Jurkat, Clone E6-1 (cell line): ENCODE results near the gene LRRC56. TPM values are rescaled to one million over a fixed set of nuclear protein-coding genes. Genes with fewer than 3 reads are reported as not detected.

Source experiments
- DNase-seq: peaks from one replicate; pipeline ENCODE4 v3.0.0-alpha.2; 2011; ENCODE audit warnings: low read depth, low spot score
- H3K4me3 ChIP-seq: 2 replicates; pipeline ENCODE4 v1.5.1; 2011; ENCODE audit warnings: mild to moderate bottlenecking, low read length, control low read depth, moderate library complexity
- polyA plus RNA-seq: library from polyadenylated mRNA; unstranded; fragments of >200 nt; gene quantifications from one replicate; pipeline ENCODE4 v1.2.1, GENCODE V29; 2012; ENCODE audit warnings: missing spikeins; ENCODE audit not compliant: insufficient read length, insufficient read depth

LRRC56 gene
- polyA plus RNA-seq: 1.1 TPM

- peak; percentile 83 for DNase-seq
- H3K4me3 ChIP-seq: peak within 1 kb of the TSS; percentile 43
Measured at GRCh38 chr11:536841-537621, at the start of gene LRRC56. LRRC56 (plus strand) TSS chr11:537527; CDS start chr11:540685, 3,158 bp downstream.

DNA sequence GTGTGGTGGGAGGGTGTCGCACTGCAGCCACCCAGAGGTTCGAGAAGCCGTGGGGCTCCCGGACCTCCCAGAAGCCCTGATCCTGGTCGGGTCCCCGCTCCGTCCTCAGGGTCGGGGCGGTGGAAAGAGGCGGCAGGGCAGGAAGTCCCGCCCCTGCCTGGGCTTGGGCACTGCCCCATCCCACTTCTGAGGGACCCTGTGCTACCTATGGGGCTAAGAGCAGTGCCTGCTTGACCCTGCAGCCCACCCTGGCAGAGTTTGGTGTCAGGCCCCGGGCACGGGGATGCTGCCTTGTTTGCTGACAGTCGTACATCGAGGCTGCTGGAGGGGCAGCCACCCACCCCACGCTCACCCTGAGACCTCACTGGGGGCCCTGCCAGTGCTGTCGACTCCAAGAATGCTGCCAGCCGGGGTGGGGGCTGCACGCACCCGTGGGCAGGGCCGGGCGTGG lies 49.7 kb upstream of the LRRC56 start:
- H3K4me3 ChIP-seq: no peak overlapping the region
- DNase-seq: no peak

GRCh38 chr11:488062-488461 lies 49.3 kb upstream of the LRRC56 start:
- no peak overlapping the region for H3K4me3 ChIP-seq
- DNase-seq: no peak

- no peak overlapping the region for H3K4me3 ChIP-seq
- DNase-seq: no peak
Measured at GRCh38 chr11:488579-488978, 48.7 kb upstream of the LRRC56 start.

- DNase-seq: no peak
- H3K4me3 ChIP-seq: no peak overlapping the region
Measured at GRCh38 chr11:488992-489391, 48.3 kb upstream of the LRRC56 start.

DNA sequence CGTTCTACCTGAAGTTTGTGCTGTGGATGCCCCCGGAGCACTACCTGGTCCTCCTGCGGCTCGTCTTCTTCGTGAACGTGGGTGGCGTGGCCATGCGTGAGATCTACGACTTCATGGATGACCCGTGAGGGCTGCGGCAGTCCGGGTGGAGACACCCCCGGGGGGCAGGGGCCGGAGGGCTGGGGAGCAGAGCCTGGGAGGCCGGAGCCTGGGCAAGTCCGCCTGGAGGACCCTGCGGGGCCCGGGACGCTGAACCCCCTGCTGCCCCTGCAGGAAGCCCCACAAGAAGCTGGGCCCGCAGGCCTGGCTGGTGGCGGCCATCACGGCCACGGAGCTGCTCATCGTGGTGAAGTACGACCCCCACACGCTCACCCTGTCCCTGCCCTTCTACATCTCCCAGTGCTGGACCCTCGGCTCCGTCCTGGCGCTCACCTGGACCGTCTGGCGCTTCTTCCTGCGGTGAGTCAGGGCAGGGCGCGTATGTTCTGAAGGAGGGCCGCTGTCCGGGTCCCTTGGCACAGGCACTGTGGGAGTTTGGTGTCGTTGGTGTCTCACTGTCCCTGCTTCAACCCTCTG lies 47.6 kb upstream of the LRRC56 start:
- no peak overlapping the region for H3K4me3 ChIP-seq
- no peak for DNase-seq

GRCh38 chr11:490186-490929 lies 47.0 kb upstream of the LRRC56 start:
- DNase-seq: no peak
- H3K4me3 ChIP-seq: no peak overlapping the region

- DNase-seq: no peak
- no peak overlapping the region for H3K4me3 ChIP-seq
Measured at GRCh38 chr11:490930-491260, 46.4 kb upstream of the LRRC56 start.

DNA sequence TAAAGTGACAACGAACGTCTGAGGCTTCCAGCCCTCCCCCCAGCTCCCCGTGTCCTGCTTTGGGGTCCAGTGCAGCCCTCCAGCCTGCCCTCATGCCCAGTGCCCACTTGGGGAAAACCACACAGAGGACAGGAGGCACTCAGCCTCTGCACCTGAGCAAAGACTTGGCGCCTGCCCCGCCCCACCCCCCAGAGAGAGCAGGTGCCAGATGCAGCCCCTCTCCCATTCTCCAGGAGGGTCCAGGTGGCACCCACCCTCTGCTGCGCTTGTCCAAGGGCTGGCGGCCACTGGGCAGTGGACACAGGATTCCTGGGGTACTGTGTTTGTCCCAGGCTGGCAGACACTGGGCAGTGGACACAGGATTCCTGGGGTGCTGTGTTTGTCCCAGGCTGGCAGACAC lies 46.0 kb upstream of the LRRC56 start:
- no peak for DNase-seq

GRCh38 chr11:492427-493226 lies 44.7 kb upstream of the LRRC56 start:
- no peak for DNase-seq
- H3K4me3 ChIP-seq: no peak overlapping the region

More for the DNA sequence above, 46.0 kb upstream of the LRRC56 start:
- no peak overlapping the region for H3K4me3 ChIP-seq

DNA sequence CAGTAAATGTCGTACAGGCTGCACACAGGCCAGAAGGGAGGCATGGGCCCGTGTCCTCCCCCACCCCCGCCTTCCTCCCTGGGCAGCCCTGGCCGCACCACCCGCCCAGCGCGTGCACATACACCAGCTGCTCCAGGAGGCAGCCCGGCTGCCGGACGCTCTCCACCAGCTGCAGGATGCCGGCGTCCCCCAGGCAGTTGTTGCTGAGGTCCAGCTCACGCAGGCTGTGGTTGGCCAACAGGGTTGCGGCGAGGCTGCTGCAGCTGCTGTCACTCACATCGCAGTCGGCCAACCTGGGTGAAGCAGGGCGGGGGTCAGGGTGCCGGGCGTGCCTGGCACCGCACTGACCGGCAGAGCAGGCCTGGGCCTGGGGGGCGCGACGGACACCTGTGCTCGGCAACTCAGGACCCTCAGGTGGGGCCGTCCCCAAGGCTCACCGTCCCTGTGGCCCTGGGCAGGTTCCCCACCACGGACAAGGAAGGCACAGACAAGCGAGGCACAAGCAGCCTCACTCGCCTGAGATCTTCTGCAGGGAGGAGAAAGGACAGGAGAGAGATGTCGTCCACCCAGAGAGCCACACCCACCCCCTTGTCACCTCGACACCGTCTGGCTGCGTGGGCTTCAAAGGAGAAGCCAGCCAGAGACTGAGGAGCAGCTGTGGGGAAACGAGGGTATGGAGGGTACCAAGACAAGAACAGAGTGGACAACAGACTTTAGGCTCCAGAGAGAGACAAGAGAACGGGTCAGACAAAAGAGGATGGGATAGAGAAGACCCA lies 42.4 kb upstream of the LRRC56 start:
- H3K4me3 ChIP-seq: no peak overlapping the region
- no peak for DNase-seq

DNA sequence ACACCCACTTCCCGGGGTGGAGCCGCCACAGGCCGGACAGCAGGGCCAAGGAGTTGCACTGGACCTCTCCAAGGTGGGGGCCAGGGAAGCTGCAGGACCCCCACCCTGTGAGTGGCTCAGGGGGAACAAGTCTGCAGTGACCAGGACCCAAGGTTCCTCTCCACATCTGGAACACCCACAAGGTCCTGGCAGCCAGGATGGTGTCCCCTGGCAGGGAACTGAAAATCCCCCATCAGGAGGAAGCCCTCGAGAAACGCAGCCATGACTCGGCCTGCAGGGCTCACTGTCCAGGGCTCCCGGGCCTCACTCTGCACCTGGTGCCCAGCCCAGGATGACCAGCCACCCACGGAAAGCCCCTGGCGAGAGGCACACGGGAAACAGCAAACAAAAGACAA lies 41.8 kb upstream of the LRRC56 start:
- no peak overlapping the region for H3K4me3 ChIP-seq
- DNase-seq: no peak

DNA sequence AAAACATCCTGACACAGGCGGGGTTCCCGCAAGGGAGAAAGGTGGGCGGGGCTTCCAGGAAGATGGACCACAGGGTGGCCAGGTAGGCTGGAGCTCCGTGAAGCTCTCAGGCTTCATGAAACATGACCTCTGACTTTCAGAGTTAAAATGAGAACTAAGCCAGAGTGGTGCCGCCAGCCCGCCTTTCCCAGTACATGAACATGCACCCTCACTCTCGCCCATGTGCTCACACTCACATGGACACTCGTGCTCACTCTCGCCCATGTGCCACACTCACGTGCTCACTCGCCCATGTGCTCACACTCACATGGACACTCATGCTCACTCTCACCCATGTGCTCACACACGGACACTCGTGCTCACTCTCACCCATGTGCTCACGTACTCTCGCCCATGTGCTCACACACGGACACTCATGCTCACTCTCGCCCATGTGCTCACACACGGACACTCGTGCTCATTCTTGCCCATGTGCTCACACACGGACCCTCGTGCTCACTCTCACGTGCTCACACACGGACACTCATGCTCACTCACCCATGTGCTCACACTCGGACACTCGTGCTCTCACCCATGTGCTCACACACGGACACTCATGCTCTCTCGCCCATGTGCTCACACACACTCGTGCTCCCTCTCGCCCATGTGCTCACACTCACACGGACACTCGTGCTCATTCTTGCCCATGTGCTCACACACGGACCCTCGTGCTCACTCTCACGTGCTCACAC lies 40.3 kb upstream of the LRRC56 start:
- H3K4me3 ChIP-seq: no peak overlapping the region
- DNase-seq: no peak

DNA sequence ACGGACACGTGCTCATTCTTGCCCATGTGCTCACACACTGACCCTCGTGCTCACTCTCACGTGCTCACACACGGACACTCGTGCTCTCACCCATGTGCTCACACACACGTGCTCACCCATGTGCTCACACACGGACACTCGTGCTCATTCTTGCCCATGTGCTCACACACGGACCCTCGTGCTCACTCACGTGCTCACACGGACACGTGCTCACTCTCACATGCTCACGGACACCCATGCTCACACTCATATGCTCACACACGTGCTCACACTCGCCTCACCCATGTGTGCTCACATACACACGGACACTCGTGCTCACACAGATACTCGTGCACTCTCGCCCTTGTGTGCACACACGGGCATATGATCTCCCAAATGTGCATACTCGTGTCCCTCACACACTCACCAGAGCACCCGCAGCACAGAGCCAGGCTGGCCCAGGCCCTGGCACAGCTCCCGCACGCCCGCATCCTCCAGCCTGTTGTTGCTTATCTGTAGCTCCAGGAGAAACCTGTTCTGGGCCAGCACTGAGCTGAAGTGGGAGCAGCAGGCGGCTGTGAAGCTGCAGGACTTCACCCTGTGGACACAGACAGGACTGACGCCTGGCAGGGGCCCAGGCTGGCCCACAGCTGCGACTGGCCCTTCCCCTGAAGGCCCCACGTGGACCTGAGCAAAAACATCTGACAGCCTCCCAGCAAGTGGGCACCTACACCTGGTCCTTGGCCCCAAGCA lies 39.6 kb upstream of the LRRC56 start:
- no peak for DNase-seq
- H3K4me3 ChIP-seq: no peak overlapping the region

GRCh38 chr11:498297-499181 lies 38.8 kb upstream of the LRRC56 start:
- H3K4me3 ChIP-seq: no peak overlapping the region

GRCh38 chr11:499201-500076 lies 37.9 kb upstream of the LRRC56 start:
- DNase-seq: no peak
- no peak overlapping the region for H3K4me3 ChIP-seq

More at GRCh38 chr11:498297-499181, 38.8 kb upstream of the LRRC56 start:
- DNase-seq: no peak
